NCI-H510A treated with DMSO at 0.1 percent for 48 hours (cell line): ENCODE results near the gene GREM2.

Source experiments
- DNase-seq: peaks from one replicate; lab custom pipeline; 2025; lab: John Stamatoyannopoulos, UW

The GREM2 gene

GRCh38 chr1:240445369-240445768 is 166.6 kb downstream of the GREM2 start:
- DNase-seq: no peak

GRCh38 chr1:240441669-240442068 is 170.3 kb downstream of the GREM2 start:
- DNase-seq: no peak
